K562 (cell line): ENCODE measurements around the gene ZBTB46. TPM values are rescaled to one million over a fixed set of nuclear protein-coding genes. Genes with fewer than 3 reads are reported as not detected.
A peak's percentile ranks its signal among the peaks of the same experiment; 100 is the strongest.

Source experiments
- BCL6 ChIP-seq: fragments of 250-450 bp; sonication (Bioruptor Pico); IDR thresholded peaks from 2 replicates; pipeline ENCODE4 v1.4.0; 2020
- CBX5 ChIP-seq: IDR thresholded peaks from 2 replicates; pipeline ENCODE4 v1.6.1; 2014; ENCODE audit warnings: low read depth, borderline replicate concordance
- CC2D1A ChIP-seq: fragments of 450-650 bp; IDR thresholded peaks from 2 replicates; pipeline ENCODE4 v1.6.1; 2017; ENCODE audit warnings: mild to moderate bottlenecking
- CTBP1 ChIP-seq: fragments of 450-650 bp; IDR thresholded peaks from 2 replicates; pipeline ENCODE4 v1.6.1; 2016; ENCODE audit warnings: borderline replicate concordance
- MEF2D ChIP-seq: conservative IDR thresholded peaks from 2 replicates; pipeline ENCODE4 v1.6.1; 2016; ENCODE audit warnings: low read depth, missing genetic modification characterization, missing compliant biosample characterization
- NR2C2 ChIP-seq, 2 experiments: fragments of 200-800 bp in 1 of 2; sonication (Bioruptor generic) in 1 of 2; sonication (generic) in 1 of 2; formaldehyde crosslinking in 1 of 2; IDR thresholded peaks; 2 replicates each; pipeline versions ENCODE4 v1.6.1 to v1.8.0; 2016 to 2022; ENCODE audit warnings: mild to moderate bottlenecking in 1 of 2, missing compliant biosample characterization in 1 of 2, missing genetic modification characterization in 1 of 2, missing genetic modification reagents in 1 of 2
- NUFIP1 ChIP-seq: fragments of 450-650 bp; IDR thresholded peaks from 2 replicates; pipeline ENCODE4 v1.6.1; 2018; ENCODE audit not compliant: partially characterized antibody
- PHB ChIP-seq: fragments of 250-450 bp; sonication (Bioruptor Pico); IDR thresholded peaks from 2 replicates; pipeline ENCODE4 v1.5.0; 2021
- TAL1 ChIP-seq: fragments of 450-650 bp; IDR thresholded peaks from 2 replicates; pipeline ENCODE4 v1.6.1; 2016; ENCODE audit warnings: mild to moderate bottlenecking
- TSC22D4 ChIP-seq: fragments of 450-650 bp; IDR thresholded peaks from 2 replicates; pipeline ENCODE4 v1.6.1; 2016; ENCODE audit warnings: missing genetic modification characterization, missing biosample characterization, control low read depth
- ZNF778 ChIP-seq: fragments of 450-650 bp; formaldehyde crosslinking; IDR thresholded peaks from 2 replicates; pipeline ENCODE4 v1.4.0; 2020; ENCODE audit warnings: mild to moderate bottlenecking, moderate library complexity
- polyA plus RNA-seq, 8 experiments: library from polyadenylated mRNA; depleted of rRNA in 4 of 8; stranded (reverse) in 5 of 8; unstranded in 3 of 8; fragments of >200 nt; fragmentation: Nextera tagmentation in 2 of 8; fragmentation: Illumina TruSeq in 1 of 8; extraction: Ambion mirVana in 2 of 8; extraction: Trizol in 1 of 8; gene quantifications; 2 replicates each; pipeline versions ENCODE4 v1.2.1 to v1.2.3, GENCODE V29; 2011 to 2014; ENCODE audit warnings: inconsistent platforms in 1 of 8, missing spikeins in 1 of 8
- total RNA-seq, 7 experiments: library from RNA; depleted of rRNA in 6 of 7; stranded (reverse); fragments of >200 nt in 6 of 7; fragmentation: Illumina TruSeq in 2 of 7; extraction: Trizol in 2 of 7; gene quantifications; 2 replicates each; pipeline versions ENCODE4 v1.2.1 to v1.2.3, GENCODE V29; 2011 to 2021; ENCODE audit warnings: low replicate concordance in 1 of 7
- TF ChIP-seq, protein P1 (sequence below): sonication (generic); formaldehyde crosslinking; IDR thresholded peaks from 2 replicates; pipeline ENCODE4 v1.8.0; 2022; ENCODE audit warnings: missing genetic modification reagents, mild to moderate bottlenecking, moderate library complexity, borderline replicate concordance
- TF ChIP-seq, protein P2 (sequence below): fragments of 200-400 bp; formaldehyde crosslinking; IDR thresholded peaks from 2 replicates; pipeline ENCODE4 v1.6.1; 2017; ENCODE audit warnings: mild to moderate bottlenecking, low read depth, low read length, moderate library complexity
- TF ChIP-seq, protein P3 (sequence below): fragments of 200-800 bp; sonication (Bioruptor generic); IDR thresholded peaks from 2 replicates; pipeline ENCODE4 v1.6.1; 2017; ENCODE audit warnings: missing genetic modification characterization, missing compliant biosample characterization
- TF ChIP-seq, protein P4 (sequence below): sonication (generic); formaldehyde crosslinking; IDR thresholded peaks from 2 replicates; pipeline ENCODE4 v1.8.1; 2023; ENCODE audit warnings: mild to moderate bottlenecking, missing genetic modification reagents

Gene ZBTB46
- total and polyA plus RNA-seq, 9 of the 15 experiments (the other 6 are each of a cell fraction or from before 2014, with no cell fraction given): 0.29 to 4.1 (median 1.1) TPM

DNA sequence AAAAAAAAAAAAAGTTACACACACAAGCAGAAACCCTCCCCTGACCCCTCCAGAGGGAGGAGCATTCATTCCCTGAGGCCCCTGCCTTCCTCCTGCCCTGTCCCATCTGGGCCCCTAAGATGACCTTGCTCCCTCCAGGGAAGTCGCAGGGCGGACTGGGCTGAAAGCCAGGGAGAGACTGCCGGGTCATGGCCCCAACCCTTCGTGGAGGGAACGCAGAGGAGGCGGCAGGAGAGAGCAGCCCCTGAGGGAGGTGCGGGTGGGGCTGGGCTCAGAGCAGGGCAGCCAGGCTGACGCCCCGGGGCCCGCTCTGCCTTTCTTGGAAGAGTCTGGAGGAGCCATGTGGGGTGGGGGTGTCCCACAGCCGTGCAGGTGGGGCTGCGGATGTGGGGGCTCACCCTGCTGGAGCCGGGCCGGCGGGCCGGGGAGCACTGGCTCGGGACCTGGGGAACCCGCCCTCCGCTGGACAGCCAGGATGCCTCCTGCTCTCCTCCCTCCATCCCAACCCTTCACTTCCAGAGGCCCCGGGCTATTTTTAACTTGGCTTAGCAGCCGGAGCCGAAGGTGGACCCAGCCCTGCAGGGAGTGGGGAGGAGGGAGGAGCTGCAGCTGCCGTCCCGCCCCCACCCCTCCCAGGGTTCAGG is 15.2 kb upstream of the ZBTB46 start (continued):
- TF ChIP-seq, protein P1, sequence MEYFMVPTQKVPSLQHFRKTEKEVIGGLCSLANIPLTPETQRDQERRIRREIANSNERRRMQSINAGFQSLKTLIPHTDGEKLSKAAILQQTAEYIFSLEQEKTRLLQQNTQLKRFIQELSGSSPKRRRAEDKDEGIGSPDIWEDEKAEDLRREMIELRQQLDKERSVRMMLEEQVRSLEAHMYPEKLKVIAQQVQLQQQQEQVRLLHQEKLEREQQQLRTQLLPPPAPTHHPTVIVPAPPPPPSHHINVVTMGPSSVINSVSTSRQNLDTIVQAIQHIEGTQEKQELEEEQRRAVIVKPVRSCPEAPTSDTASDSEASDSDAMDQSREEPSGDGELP (CRISPR knock-in tag): peak; percentile 26; the same call in 1 of the 2 replicates
- peak; percentile 36; the same call in 1 of the 2 replicates for TF ChIP-seq NR2C2 (CRISPR knock-in tag; IDR thresholded peaks at IDR 0.05)
- peak; percentile 64; the same call in 1 of the 2 replicates for TF ChIP-seq NR2C2 (tag; IDR thresholded peaks at IDR 0.05)
- peak; percentile 63; the same call in 1 of the 2 replicates for TF ChIP-seq CTBP1
- TF ChIP-seq, protein P2, sequence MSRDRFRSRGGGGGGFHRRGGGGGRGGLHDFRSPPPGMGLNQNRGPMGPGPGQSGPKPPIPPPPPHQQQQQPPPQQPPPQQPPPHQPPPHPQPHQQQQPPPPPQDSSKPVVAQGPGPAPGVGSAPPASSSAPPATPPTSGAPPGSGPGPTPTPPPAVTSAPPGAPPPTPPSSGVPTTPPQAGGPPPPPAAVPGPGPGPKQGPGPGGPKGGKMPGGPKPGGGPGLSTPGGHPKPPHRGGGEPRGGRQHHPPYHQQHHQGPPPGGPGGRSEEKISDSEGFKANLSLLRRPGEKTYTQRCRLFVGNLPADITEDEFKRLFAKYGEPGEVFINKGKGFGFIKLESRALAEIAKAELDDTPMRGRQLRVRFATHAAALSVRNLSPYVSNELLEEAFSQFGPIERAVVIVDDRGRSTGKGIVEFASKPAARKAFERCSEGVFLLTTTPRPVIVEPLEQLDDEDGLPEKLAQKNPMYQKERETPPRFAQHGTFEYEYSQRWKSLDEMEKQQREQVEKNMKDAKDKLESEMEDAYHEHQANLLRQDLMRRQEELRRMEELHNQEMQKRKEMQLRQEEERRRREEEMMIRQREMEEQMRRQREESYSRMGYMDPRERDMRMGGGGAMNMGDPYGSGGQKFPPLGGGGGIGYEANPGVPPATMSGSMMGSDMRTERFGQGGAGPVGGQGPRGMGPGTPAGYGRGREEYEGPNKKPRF: no peak
- no peak for TF ChIP-seq PHB (CRISPR knock-in tag)
- TF ChIP-seq, protein P3, sequence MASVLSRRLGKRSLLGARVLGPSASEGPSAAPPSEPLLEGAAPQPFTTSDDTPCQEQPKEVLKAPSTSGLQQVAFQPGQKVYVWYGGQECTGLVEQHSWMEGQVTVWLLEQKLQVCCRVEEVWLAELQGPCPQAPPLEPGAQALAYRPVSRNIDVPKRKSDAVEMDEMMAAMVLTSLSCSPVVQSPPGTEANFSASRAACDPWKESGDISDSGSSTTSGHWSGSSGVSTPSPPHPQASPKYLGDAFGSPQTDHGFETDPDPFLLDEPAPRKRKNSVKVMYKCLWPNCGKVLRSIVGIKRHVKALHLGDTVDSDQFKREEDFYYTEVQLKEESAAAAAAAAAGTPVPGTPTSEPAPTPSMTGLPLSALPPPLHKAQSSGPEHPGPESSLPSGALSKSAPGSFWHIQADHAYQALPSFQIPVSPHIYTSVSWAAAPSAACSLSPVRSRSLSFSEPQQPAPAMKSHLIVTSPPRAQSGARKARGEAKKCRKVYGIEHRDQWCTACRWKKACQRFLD: no peak
- TF ChIP-seq ZNF778 (CRISPR knock-in tag): no peak
- TF ChIP-seq CC2D1A: 0 out of 2 replicates have a peak, but pooled peaks have one; percentile 22
- no peak for TF ChIP-seq TSC22D4 (tag)
- no peak for TF ChIP-seq BCL6 (CRISPR knock-in tag)
- TF ChIP-seq NUFIP1: no peak
- TF ChIP-seq MEF2D (tag): no peak
- no peak for TF ChIP-seq CBX5
- TF ChIP-seq TAL1: no peak
- TF ChIP-seq, protein P4, sequence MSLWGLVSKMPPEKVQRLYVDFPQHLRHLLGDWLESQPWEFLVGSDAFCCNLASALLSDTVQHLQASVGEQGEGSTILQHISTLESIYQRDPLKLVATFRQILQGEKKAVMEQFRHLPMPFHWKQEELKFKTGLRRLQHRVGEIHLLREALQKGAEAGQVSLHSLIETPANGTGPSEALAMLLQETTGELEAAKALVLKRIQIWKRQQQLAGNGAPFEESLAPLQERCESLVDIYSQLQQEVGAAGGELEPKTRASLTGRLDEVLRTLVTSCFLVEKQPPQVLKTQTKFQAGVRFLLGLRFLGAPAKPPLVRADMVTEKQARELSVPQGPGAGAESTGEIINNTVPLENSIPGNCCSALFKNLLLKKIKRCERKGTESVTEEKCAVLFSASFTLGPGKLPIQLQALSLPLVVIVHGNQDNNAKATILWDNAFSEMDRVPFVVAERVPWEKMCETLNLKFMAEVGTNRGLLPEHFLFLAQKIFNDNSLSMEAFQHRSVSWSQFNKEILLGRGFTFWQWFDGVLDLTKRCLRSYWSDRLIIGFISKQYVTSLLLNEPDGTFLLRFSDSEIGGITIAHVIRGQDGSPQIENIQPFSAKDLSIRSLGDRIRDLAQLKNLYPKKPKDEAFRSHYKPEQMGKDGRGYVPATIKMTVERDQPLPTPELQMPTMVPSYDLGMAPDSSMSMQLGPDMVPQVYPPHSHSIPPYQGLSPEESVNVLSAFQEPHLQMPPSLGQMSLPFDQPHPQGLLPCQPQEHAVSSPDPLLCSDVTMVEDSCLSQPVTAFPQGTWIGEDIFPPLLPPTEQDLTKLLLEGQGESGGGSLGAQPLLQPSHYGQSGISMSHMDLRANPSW (CRISPR knock-in tag): no peak
